AG09309 (cell line): ENCODE results near the gene LMAN1.

Experiments used
- DNase-seq: peaks from one replicate; pipeline ENCODE4 v3.0.0-alpha.2; 2010; ENCODE audit warnings: low read depth
- H3K4me3 ChIP-seq: 2 replicates; pipeline ENCODE4 v1.5.1; 2011; ENCODE audit warnings: mild to moderate bottlenecking, low read depth, low read length, moderate library complexity; ENCODE audit not compliant: control insufficient read depth
- CTCF ChIP-seq: IDR thresholded peaks from 2 replicates; pipeline ENCODE4 v1.5.1; 2011; ENCODE audit warnings: mild to moderate bottlenecking, low read depth, low read length, inconsistent platforms; ENCODE audit not compliant: insufficient read depth, control insufficient read depth; ENCODE audit errors: missing control alignments

The LMAN1 gene

GRCh38 chr18:59387687-59388565, 28.9 kb upstream of the LMAN1 start:
- H3K4me3 ChIP-seq = no peak overlapping the region
- DNase-seq = no peak
- TF ChIP-seq CTCF = no peak

GRCh38 chr18:59386909-59387686, 28.0 kb upstream of the LMAN1 start:
- no peak for TF ChIP-seq CTCF
- no peak overlapping the region for H3K4me3 ChIP-seq
- no peak for DNase-seq

- no peak for DNase-seq
- H3K4me3 ChIP-seq = no peak overlapping the region
- TF ChIP-seq CTCF = no peak
Observed at GRCh38 chr18:59385191-59385590, 26.1 kb upstream of the LMAN1 start.

GRCh38 chr18:59383851-59384250, 24.8 kb upstream of the LMAN1 start:
- no peak overlapping the region for H3K4me3 ChIP-seq
- TF ChIP-seq CTCF = no peak
- no peak for DNase-seq

DNA sequence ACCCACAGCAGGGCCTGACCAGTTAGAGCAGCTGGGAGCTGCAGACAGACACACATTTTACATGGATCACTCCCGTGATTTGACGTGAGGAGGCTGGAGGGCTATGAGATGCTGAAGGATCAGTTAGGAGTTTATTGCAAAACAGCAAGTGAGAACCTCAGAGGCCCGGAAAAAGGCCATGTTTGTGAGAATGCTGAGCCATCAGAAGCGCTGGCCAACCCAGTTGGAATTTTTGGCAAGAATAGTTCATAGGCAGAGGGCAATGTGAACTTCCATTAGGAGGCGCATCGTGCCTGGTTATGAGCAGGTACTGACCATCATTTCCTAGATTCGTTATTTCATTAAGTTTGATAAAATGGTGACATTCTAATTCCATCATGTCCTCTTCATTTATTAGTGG, 23.3 kb upstream of the LMAN1 start:
- TF ChIP-seq CTCF = no peak
- no peak for DNase-seq
- H3K4me3 ChIP-seq = no peak overlapping the region

DNA sequence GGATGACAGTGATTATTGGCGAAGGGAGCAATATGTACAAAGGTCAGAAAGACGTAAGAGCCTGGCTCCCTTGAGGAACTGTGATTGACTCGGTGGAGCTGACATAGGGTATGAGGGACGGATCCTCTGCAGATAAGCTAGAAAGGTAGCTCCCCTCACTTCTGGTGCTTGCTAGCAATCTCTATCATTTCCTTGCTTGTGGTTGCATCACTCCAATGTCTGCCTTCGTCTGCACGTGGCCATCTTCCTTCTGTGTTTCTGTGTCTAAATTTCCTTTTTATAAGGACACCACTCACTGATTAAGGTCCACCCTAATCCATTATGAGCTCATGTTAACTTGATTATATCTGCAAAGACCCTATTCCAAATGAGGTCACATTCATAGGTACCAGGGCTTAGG, 22.9 kb upstream of the LMAN1 start:
- no peak for TF ChIP-seq CTCF
- DNase-seq = no peak
- no peak overlapping the region for H3K4me3 ChIP-seq
